Epithelial cell of prostate (primary cell): ENCODE data around the gene SINHCAF.
"Not testable (repeated sequence)": the region's sequence is repeated elsewhere in the genome, so short reads cannot be mapped to it uniquely, and the experiment has no call there.

Source experiments
- DNase-seq: peaks from one replicate; pipeline ENCODE4 v3.0.0-alpha.2; 2011; ENCODE audit warnings: low read depth, low spot score
- H3K27ac ChIP-seq: fragments of 450-650 bp; 2 replicates; pipeline ENCODE4 v1.5.1; 2017; ENCODE audit warnings: mild to moderate bottlenecking

The SINHCAF gene

DNA sequence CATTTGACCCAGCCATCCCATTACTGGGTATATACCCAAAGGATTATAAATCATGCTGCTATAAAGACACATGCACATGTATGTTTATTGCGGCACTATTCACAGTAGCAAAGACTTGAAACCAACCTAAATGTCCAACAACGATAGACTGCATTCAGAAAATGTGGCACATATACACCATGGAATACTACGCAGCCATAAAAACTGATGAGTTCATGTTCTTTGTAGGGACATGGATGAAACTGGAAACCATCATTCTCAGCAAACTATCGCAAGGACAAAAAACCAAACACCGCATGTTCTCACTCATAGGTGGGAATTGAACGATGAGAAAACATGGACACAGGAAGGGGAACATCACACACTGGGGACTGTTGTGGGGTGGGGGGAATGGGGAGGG, 52.2 kb downstream of the SINHCAF start:
- H3K27ac ChIP-seq, DNase-seq: not testable (repeated sequence)

DNA sequence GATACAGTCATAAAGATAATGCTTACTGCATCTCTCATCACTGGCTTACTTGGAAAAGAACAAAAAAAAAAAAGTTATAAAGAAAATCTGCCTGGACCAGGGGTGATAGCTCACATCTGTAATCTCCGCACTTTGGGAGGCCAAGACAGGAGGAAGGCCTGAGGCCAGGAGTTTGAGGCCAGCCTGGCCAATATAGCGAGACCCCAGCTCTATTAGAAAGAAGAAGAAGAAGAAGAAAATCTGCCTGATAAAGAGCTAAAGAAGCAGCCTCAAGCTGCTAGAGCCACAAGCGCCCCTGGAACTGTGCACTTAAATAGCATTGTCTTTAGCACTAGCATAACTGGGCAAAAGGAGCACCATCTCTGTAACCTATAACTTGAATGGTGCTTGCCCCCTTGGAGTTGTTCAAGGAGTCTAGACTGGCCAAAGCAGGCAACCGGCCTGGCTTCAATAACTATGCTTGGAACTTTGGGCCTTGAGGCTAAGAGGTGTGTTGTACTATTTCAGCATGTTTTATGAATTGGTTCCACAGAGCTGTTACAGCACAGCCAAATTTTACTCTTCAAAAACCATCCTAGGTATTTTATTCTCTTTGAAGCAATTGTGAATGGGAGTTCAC, 53.2 kb downstream of the SINHCAF start:
- DNase-seq: no peak
- no peak overlapping the region for H3K27ac ChIP-seq

DNA sequence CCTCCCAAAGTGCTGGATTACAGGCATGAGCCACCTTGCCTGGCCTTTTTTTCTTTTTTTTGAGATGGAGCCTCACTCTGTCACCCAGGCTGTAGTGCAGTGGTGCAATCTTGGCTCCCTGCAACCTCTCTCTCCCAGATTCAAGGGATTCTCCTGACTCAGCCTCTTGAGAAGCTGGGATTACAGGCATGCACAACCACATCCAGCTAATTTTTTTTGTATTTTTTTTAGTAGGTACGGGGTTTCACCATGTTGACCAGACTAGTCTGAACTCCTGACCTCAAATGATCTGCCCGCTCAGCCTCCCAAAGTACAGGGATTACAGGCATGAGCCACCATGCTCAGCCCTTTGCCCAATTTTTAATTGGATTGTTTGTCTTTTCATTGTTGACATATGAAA, 58.0 kb downstream of the SINHCAF start:
- DNase-seq: no peak
- no peak overlapping the region for H3K27ac ChIP-seq

DNA sequence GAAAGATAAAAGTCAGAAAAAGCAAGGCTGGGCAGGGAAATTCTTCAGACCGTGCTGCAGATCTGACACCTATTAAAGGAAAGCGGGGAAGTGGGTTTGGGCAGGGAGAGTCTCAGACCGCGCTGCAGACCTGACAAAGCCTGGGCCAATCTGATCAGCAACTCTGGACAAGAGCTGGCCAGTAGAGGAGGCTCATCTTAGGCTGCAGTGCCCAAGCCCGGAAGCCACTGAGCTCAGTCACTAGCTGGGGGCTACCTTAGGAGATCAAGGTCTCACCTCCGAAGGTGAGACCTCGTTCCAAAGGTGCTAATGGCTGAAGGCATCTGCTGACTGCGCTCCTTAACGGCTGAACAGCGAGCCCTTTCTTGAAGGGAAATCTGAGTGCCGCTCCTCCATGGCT, 60.2 kb downstream of the SINHCAF start:
- no peak for DNase-seq
- no peak overlapping the region for H3K27ac ChIP-seq

DNA sequence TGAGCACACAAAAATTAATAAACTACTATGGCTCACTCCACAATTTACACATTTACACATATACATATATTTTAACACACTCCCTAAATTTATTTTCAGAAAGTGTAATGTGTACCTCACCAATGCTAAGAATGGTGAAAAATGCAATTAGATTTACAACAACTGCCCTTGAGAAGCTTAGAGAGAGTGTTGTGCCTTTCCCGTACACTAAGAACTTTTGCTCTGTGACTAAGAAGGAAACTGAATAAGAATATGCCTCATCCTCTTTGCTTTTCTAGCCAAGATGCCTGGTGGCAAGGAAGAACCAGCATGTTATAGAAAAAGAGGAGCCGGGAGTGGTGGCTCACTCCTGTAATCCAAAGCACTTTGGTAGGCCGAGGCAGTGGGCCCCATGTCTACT, 62.3 kb downstream of the SINHCAF start:
- DNase-seq: no peak
- no peak overlapping the region for H3K27ac ChIP-seq

DNA sequence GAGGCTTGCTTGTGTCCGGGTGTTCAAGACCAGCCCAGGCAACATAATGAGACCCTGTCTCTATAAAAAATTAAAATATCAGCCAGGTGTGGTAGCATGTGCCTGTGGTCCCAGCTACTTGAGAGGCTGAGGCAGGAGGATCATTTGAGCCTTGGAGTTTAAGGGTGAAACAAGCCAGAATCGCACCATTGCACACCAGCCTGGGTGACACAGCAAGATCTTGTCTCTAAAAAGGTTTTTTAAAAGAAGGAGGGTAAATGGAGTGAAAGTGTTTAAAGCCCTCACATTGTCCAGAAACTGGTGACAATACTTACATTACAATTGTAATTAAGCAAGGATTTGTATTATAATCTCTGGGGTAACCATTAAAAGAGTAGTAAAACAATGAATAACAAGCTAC, 64.2 kb downstream of the SINHCAF start:
- no peak for DNase-seq
- H3K27ac ChIP-seq: no peak overlapping the region

DNA sequence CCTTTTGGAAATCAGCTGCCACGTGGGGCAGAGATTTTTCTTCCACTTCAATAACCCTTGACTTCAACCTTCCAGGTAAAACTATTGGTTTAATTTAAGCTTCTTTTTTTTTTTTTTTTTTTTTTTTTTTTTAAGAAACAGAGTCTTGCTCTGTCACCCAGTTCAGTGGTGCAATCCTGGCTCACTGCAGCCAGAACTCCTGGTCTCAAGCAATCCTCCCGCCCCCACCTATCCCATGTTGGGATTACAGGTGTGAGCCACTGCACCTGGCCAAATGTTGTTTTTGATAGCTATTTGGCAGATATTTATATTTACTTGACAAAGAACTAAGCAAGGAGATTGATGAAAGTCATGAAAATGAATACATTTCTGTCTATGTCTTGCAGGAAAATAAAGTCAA, 65.1 kb downstream of the SINHCAF start:
- no peak overlapping the region for H3K27ac ChIP-seq
- DNase-seq: no peak

DNA sequence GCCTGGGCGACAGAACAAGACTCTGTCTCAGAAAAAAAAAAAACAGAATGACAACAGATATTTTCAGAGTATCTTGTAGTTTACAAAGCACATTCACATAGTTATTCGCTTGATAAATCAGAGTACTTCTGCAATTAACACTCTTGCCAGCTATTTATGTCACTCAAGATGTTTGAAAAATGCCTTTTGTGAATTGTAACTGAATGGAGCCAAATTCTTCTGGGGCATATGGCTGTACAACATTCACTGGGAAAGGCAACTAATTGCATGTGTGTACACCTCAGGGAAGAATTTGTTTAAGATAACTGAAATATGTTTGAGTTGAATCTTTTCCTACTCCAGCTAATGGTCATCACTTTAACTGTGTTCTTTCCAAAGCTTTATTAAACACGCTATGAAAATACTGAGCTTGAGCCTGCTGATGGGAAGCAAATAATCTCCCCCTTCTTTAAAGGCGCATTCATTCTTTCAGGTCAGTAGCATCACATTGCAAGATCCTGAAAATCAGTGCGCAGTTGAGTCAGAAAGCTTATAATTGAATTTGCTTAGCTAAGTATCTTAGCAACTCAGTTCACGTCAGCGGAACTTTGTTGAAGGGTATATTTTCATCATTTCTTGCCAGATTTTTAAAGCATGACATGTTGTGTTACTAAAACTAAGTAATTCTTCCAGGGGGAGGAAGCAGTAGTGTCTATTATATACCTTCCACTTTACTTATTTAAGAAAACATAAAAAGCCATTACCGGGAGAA, 66.6 kb downstream of the SINHCAF start:
- no peak for DNase-seq
- no peak overlapping the region for H3K27ac ChIP-seq

DNA sequence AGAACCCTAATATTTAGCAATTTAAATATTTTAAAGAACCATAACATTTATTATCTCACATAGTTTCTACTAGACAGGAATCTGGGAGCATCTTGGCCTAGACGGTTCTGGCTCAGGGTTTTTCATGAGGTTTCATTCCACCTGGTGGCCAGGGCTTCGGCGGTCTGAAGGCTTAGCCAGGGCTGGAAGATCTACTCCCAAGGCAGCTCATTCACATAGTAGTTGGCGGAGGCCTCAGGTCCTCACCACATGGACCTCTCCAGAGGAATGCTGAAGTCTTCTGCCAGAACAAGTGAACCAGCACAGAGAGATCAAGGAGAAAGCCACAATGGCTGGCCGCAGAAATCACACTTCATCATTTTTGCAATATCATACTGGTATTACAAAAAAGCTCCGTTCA, 68.2 kb downstream of the SINHCAF start:
- DNase-seq: no peak

DNA sequence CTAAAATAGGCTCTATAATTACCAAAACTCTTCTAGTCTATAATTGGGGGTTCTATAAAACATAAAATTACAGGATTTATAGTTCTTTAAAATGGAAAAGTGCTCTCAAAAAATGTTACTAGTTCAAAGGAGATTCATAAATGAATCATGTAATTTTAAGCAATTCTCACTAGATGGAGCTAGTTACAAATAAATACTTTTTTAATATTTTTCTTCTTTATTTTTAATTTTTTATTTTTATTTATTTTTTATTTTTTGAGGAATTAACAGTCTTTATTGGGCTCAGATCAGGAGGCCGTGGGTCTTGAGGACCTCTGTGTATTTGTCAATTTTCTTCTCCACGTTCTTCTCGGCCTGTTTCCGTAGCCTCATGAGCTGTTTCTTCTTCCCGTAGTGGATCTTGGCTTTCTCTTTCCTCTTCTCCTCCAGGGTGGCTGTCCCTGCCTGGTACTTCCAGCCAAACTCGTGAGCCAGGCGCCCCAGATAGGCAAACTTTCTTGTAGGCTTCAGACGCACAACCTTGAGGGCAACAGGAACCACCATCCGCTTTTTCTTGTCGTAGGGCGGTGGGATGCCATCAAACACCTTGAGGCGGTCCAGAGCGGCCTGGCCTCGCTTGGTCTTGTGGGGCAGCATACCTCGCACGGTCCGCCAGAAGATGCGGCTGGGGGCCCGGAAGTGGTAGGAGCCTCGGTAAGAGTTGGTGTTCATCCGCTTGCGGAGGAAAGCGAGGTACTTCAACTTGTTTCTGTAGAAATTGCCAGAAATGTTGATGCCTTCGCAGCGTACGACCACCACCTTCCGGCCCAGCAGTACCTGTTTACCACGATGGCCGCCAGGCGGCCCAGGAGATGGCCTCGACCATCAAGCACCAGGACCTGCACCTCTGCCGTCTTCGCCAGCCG, 74.0 kb downstream of the SINHCAF start:
- H3K27ac ChIP-seq, DNase-seq: not testable (repeated sequence)

More for the DNA sequence above, 68.2 kb downstream of the SINHCAF start:
- no peak overlapping the region for H3K27ac ChIP-seq

DNA sequence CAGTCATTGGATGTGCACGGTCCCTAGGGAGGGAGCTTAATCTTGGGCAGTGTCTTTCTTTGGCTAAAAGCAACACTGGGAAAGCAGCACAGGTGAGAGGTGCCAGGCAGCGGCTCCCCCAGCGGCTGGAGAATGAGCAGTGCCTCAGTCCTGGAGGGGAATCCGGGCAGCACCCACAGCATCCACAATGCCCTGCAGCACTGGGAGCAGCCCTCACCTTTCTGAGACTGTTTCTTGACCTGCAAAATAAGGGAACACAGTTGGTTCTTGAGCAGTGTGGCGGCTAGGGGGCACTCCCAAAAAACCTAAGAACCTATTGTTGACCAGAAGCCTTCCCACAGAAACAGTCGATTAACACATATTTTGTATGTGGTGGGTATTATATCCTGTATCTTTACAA, 75.8 kb downstream of the SINHCAF start:
- H3K27ac ChIP-seq: no peak overlapping the region
- DNase-seq: no peak

DNA sequence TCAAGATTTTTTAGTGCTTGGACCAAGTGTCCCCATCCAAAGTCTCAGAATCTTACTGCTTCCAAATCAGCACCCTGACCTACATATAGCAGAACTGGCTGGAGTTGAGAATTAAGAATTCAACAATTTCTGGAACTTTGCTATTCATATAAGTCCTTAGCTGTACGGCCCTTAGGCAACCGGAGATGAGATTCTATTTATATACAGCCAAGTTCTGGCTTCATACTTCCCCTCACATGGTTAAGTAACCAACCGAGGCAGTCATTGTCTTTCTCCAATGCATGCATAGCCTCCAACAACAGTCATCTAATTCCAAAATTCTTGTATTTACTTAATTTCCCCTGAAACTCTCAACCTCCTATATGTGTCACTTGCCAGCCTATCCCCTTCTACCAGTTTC, 76.6 kb downstream of the SINHCAF start:
- DNase-seq: no peak
- H3K27ac ChIP-seq: no peak overlapping the region

DNA sequence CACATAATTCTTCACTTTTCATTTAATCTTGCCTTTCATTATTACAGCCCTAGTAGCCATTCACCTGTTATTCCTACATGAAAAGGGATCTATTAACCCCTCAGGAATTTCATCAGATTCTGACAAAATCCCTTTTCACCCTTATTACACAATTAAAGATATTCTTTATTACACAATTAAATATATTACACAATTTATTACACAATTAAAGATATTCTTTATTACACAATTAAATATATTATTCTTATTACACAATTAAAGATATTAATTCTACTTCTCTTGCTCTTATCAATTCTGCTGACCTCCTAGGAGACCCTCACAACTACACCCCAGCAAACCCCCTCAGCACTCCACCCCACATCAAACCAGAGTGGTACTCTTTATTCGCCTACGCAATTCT, 77.1 kb downstream of the SINHCAF start:
- no peak overlapping the region for H3K27ac ChIP-seq
- no peak for DNase-seq

DNA sequence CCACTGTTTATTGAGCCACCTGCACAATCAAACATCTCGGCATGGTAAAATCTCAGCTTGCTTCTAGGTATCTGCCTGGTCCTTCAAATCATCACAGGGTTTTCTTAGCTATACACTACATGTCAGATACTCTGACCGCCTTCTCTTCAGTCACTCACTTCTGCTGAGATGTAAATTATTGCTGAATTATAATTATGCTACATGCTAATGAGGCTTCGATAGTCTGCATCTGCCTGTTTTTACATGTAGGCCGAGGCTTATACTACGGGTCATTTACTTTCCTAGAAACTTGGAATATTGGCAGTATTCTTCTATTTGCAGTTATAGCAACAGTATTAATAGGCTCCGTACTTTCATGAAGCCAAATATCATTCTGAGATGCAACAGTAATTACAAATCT, 77.6 kb downstream of the SINHCAF start:
- no peak overlapping the region for H3K27ac ChIP-seq
- no peak for DNase-seq

DNA sequence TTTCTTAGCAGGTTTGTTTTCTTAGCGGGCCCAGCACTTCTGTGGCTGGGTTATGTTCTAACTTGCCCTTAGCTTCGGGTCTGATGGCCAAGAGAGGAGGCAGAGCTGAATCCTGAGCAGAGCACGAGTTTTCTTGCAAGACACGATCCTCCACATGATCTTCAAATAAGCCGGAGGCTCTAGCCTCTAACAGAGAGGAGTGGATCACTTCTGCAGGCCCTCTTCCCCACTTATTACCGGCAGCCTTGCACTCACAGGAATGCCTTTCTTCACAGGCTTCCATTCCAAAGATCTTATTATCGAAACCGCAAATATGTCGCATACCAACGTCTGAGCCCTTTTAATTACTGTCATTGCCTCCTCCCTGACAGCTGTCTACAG, 79.5 kb downstream of the SINHCAF start:
- peak; percentile 84 for DNase-seq
- H3K27ac ChIP-seq: peak overlapping the region; percentile 62

DNA sequence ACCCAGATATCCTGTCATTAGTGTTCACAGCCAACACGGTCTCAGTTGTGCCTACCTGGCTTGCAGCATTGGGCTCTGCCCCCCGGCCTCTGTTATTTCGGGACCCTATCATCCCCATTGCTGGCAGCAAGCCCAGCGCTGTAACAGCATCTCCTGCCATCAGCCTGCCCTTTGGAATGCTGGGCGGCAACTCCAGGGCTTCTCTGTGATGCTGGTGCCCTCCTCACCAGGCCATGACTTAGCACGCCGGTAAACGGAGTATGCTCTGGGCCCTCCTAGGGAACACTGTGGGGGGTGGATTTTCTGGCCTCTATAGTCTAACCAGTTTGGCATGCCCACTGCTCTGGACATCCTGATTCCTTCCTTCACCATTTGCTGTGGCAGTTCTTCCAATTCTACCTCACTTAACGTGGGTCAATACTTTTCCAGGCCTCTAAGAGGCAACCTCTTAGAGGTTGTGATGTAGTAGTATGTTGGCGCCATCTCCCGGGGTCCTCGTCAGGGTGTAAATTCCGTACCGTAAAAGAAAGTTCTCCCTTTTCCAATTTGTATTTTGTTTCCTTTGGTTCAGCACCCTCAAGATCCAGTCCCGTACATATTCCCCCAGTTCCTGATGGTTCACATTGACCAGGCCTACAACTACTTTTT, 80.0 kb downstream of the SINHCAF start:
- DNase-seq: no peak

DNA sequence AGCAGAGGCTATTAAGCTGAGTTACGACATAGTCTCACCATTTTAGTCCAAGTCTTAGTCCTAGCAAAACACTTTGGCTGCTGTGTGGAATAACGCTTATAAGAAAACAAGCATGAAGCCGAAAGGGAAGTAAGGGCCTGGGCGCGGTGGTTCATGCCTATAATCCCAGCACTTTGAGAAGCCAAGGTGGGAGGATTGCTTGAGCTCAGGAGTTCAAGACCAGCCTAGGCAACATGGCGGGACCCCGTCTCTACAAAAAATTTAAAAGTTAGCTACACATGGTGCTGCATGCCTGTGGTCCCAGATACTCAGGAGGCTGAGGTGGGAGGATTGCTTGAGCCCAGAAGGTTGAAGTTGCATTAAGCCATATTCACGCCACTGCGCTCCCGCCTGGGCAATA, 83.5 kb downstream of the SINHCAF start:
- not testable (repeated sequence) for H3K27ac ChIP-seq, DNase-seq

More for the DNA sequence above, 80.0 kb downstream of the SINHCAF start:
- peak overlapping the region; percentile 62 for H3K27ac ChIP-seq

DNA sequence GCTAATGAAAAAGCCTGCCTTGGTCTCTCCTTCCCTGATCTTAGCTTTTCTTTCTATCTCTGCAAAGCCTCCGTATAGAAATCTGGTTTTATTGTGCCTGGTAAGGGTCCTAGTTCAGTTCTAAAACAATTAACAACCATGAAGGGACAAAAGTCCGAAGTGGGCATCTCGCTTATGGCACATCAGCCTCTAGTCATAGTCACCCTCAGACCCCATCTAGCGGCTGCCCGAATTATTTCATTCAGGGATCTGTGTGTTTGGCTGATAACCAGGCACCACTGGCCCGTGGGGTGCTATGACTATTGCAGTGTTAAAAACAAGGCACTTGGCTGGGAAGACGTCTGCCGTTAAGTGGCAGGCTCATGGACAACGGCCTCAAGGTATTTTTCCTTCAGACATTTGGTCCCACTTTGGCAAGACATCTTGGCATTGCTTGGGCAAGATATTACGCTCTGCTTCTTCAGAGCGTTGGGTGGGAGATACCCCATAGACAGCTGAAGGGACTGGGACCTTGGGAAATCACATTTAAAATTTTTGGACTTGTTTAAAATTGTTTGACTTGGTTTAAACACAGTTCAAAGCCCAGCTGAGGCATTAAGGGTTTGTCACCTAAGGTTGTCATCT, 87.1 kb downstream of the SINHCAF start:
- H3K27ac ChIP-seq: no peak overlapping the region
- no peak for DNase-seq

DNA sequence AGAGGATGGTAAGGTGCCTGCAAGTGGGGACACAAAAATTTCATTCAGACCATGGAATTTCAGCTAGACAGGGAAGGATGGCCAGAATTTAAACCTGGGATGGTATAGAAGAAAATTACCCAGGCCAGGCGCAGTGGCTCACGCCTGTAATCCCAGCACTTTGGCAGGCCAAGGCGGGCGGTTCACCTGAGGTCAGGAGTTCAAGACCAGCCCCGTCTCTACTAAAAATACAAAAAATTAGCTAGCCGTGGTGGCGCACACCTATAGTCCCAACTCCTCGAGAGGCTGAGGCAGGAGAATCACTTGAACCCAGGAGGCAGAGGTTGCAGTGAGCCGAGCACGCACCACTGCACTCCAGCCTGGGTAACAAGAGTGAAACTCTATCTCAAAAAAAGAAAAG, 87.6 kb downstream of the SINHCAF start:
- not testable (repeated sequence) for DNase-seq, H3K27ac ChIP-seq

DNA sequence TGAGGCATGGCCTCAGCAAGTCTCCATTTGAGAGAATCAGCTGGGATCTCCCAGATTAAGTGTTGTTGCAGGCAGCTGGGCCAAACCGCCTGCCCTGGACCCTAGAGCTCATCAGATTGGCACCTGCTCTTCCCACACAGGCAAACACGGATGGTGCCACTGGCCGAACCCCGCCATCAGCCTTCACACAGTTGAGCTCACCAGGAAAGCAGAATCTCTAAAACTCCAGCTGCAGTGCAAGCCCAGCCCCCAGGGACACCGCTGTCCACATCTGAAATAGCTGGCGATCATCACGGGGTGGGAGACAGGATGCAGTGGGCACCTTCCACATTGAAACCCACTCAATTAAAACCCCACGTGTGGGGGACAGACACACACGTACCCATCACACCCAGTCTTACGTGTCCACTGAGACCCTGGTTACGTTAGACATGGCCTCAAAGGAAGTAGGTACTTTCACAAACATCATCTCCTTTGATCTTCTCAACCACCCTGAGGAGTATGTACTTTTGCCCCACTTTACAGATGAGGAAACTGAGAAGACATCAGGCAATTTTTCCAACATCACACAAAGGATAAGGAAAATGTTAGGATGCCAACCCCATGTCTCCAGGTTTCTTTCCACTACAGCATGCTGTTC, 88.8 kb downstream of the SINHCAF start:
- H3K27ac ChIP-seq: no peak overlapping the region
- no peak for DNase-seq
